Thoracic aorta (tissue), 2 donors: ENCODE data around the gene KCNIP2. TPM values are rescaled to one million over a fixed set of nuclear protein-coding genes. Genes with fewer than 3 reads are reported as not detected.
"Not testable (repeated sequence)": the region's sequence is repeated elsewhere in the genome, so short reads cannot be mapped to it uniquely, and the experiment has no call there.

Experiments used
- ATAC-seq: fragments of 150-250 bp; one replicate; pipeline ENCODE4 v1.8.0; 2017; ENCODE audit warnings: low read depth; ENCODE audit not compliant: insufficient number of reproducible peaks, low FRiP score
- DNase-seq: peaks from one replicate; pipeline ENCODE4 v3.0.0-alpha.2; 2020; ENCODE audit warnings: low spot score
- H3K27ac ChIP-seq, 2 donors: fragments of 200-600 bp; sonication (generic); 1 replicate in 1 of 2; 2 replicates in 1 of 2; pipeline ENCODE4 v1.5.1; 2016; ENCODE audit warnings: mild to moderate bottlenecking in 2 of 2, moderate library complexity in 2 of 2
- H3K27me3 ChIP-seq: fragments of 200-600 bp; sonication (generic); replicated peaks from 2 replicates; pipeline ENCODE4 v1.6.0; 2016; ENCODE audit warnings: mild to moderate bottlenecking; ENCODE audit not compliant: insufficient read depth
- H3K36me3 ChIP-seq: fragments of 200-600 bp; sonication (generic); one replicate; pipeline ENCODE4 v1.5.1; 2016
- H3K4me1 ChIP-seq, 2 donors: fragments of 200-600 bp; sonication (generic); 1 replicate in 1 of 2; 2 replicates in 1 of 2; pipeline versions ENCODE4 v1.5.1 to v1.6.0; 2016; ENCODE audit warnings: low read depth in 2 of 2, mild to moderate bottlenecking in 1 of 2; ENCODE audit not compliant: control insufficient read depth in 1 of 2
- H3K4me3 ChIP-seq: fragments of 200-600 bp; sonication (generic); 2 replicates; pipeline ENCODE4 v1.5.1; 2016; ENCODE audit warnings: mild to moderate bottlenecking
- H3K9me3 ChIP-seq: fragments of 200-600 bp; sonication (generic); 2 replicates; pipeline ENCODE4 v1.5.1; 2016
- CTCF ChIP-seq: fragments of 200-600 bp; sonication (generic); IDR thresholded peaks from one replicate; pipeline ENCODE4 v1.5.1; 2019; ENCODE audit warnings: antibody characterized with exemption
- total RNA-seq, 2 donors: library from RNA; depleted of rRNA; stranded (reverse); fragments of >200 nt; gene quantifications; one replicate each; pipeline versions ENCODE4 v1.1.0 to v1.2.3, GENCODE V29; 2016

KCNIP2 gene
- total RNA-seq, 2 donors from 2014 or later, result 1.1 to 1.2 TPM

GRCh38 chr10:101793526-101793925 lies 50.1 kb downstream of the KCNIP2 start:
- TF ChIP-seq CTCF, result no peak
- peaks cover 72% of the 10 kb centered on the region for H3K36me3 ChIP-seq
- H3K4me3 ChIP-seq, result no peak overlapping the region
- DNase-seq (no peak), ATAC-seq (no peak)
- H3K4me1 ChIP-seq, result no peaks in the 10 kb centered on the region
- no peaks in the 10 kb centered on the region for H3K27me3 ChIP-seq
- no peak overlapping the region for H3K27ac ChIP-seq
- H3K9me3 ChIP-seq, result no peaks in the 10 kb centered on the region

- Histone ChIP-seq H3K4me3 (no peak overlapping the region), H3K36me3 (peaks cover 71% of the 10 kb centered on the region), H3K9me3 (no peaks in the 10 kb centered on the region), H3K27ac (no peak overlapping the region), H3K4me1 (no peaks in the 10 kb centered on the region), H3K27me3 (no peaks in the 10 kb centered on the region)
- no peak for TF ChIP-seq CTCF
- no peak for ATAC-seq
- DNase-seq, result no peak
Measured at GRCh38 chr10:101789686-101790085, 53.9 kb downstream of the KCNIP2 start.

- H3K9me3 ChIP-seq, DNase-seq, H3K4me1 ChIP-seq, H3K27ac ChIP-seq, H3K4me3 ChIP-seq, H3K27me3 ChIP-seq, ATAC-seq: not testable (repeated sequence)
- peaks cover 67% of the 10 kb centered on the region for H3K36me3 ChIP-seq
Measured at GRCh38 chr10:101789231-101789630, 54.4 kb downstream of the KCNIP2 start.

- Histone ChIP-seq H3K9me3 (no peaks in the 10 kb centered on the region), H3K27ac (no peak overlapping the region), H3K27me3 (no peaks in the 10 kb centered on the region), H3K4me3 (no peak overlapping the region), H3K4me1 (peaks cover 4 to 26% of the 10 kb centered on the region in 2 donors), H3K36me3 (peaks cover 39% of the 10 kb centered on the region)
- ATAC-seq (no peak), DNase-seq (no peak)
- TF ChIP-seq CTCF, result no peak
Measured at GRCh38 chr10:101785801-101786200, 57.8 kb downstream of the KCNIP2 start.

GRCh38 chr10:101784558-101784957 lies 59.0 kb downstream of the KCNIP2 start:
- Histone ChIP-seq H3K9me3 (no peaks in the 10 kb centered on the region), H3K4me1 (peaks cover 6 to 35% of the 10 kb centered on the region in 2 donors), H3K4me3 (no peak overlapping the region), H3K27me3 (no peaks in the 10 kb centered on the region), H3K36me3 (peaks cover 29% of the 10 kb centered on the region), H3K27ac (no peak overlapping the region)
- no peak for TF ChIP-seq CTCF
- no peak for ATAC-seq
- DNase-seq, result no peak

GRCh38 chr10:101783736-101784118 lies 59.9 kb downstream of the KCNIP2 start:
- Histone ChIP-seq H3K27ac (peak overlapping the region; percentile 15 to 38), H3K4me3 (peak overlapping the region; percentile 84), H3K4me1 (peaks cover 11 to 43% of the 10 kb centered on the region in 2 donors), H3K36me3 (peaks cover 28% of the 10 kb centered on the region), H3K27me3 (no peaks in the 10 kb centered on the region), H3K9me3 (no peaks in the 10 kb centered on the region)
- no peak for TF ChIP-seq CTCF
- DNase-seq, result no peak
- no peak for ATAC-seq
